Glutamatergic neuron (in vitro differentiated cells): Measurements from ENCODE around the gene PPDPF. TPM values are rescaled to one million over a fixed set of nuclear protein-coding genes. Genes with fewer than 3 reads are reported as not detected.

Experiments
- DNase-seq: peaks from one replicate; pipeline ENCODE4 v3.0.0; 2022
- H3K27ac Mint-ChIP-seq: one replicate; pipeline ENCODE4 v1.8.0; 2020; ENCODE audit warnings: mild to moderate bottlenecking, mixed read lengths, inconsistent platforms; ENCODE audit not compliant: unreplicated experiment
- H3K27me3 Mint-ChIP-seq: one replicate; pipeline ENCODE4 v1.8.0; 2020; ENCODE audit warnings: mild to moderate bottlenecking, moderate library complexity, mixed read lengths, inconsistent platforms; ENCODE audit not compliant: unreplicated experiment
- H3K36me3 Mint-ChIP-seq: one replicate; pipeline ENCODE4 v1.8.0; 2020; ENCODE audit warnings: mild to moderate bottlenecking, mixed read lengths, inconsistent platforms; ENCODE audit not compliant: unreplicated experiment
- H3K4me1 Mint-ChIP-seq: one replicate; pipeline ENCODE4 v1.8.0; 2020; ENCODE audit warnings: mild to moderate bottlenecking, low read depth, mixed read lengths, inconsistent platforms; ENCODE audit not compliant: unreplicated experiment
- H3K4me3 Mint-ChIP-seq: one replicate; pipeline ENCODE4 v1.8.0; 2020; ENCODE audit warnings: mild to moderate bottlenecking, mixed read lengths, inconsistent platforms; ENCODE audit not compliant: unreplicated experiment
- H3K9me3 Mint-ChIP-seq: one replicate; pipeline ENCODE4 v1.8.0; 2020; ENCODE audit warnings: mild to moderate bottlenecking, moderate library complexity, mixed read lengths, inconsistent platforms; ENCODE audit not compliant: unreplicated experiment
- total RNA-seq: library from RNA; stranded (reverse); fragmentation: NEBNext Ultra II Directional; extraction: Animal tissue kit (Norgen Biotek cat#: 25700); gene quantifications from one replicate; pipeline ENCODE4 v1.2.1, GENCODE V29; 2021; ENCODE audit not compliant: unreplicated experiment
- TF ChIP-seq, protein P1 (sequence below): fragments of 200-600 bp; sonication (generic); IDR thresholded peaks from one replicate; pipeline ENCODE4 v1.5.0; 2021; ENCODE audit not compliant: partially characterized antibody, unreplicated experiment

Gene PPDPF
- total RNA-seq, 1 donor from 2014 or later: 293 TPM

DNA sequence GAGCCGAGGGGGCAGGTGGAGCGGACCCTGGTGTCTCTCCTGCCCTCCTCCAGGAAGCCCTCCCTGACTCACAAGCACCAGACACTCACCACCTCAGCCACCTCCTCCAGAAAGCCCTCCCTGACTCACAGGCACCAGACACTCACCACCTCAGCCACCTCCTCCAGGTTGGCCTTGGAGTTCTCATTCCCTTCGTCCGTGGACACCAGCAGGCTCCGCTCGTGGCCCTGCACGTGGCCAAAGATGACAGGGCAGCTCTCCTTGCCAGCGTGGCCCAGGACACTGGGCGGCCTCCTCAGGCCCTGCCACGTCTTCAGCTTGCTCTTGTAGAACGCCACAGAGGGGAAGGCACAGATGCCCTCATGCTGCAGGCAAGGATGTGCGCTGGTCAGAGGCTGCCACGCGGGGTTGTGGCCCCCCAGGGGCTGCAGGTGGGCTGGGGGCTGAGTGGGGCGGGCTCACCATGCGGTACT lies 39.8 kb downstream of the PPDPF start:
- TF ChIP-seq, protein P1, sequence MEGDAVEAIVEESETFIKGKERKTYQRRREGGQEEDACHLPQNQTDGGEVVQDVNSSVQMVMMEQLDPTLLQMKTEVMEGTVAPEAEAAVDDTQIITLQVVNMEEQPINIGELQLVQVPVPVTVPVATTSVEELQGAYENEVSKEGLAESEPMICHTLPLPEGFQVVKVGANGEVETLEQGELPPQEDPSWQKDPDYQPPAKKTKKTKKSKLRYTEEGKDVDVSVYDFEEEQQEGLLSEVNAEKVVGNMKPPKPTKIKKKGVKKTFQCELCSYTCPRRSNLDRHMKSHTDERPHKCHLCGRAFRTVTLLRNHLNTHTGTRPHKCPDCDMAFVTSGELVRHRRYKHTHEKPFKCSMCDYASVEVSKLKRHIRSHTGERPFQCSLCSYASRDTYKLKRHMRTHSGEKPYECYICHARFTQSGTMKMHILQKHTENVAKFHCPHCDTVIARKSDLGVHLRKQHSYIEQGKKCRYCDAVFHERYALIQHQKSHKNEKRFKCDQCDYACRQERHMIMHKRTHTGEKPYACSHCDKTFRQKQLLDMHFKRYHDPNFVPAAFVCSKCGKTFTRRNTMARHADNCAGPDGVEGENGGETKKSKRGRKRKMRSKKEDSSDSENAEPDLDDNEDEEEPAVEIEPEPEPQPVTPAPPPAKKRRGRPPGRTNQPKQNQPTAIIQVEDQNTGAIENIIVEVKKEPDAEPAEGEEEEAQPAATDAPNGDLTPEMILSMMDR: no peak
- Mint-ChIP-seq H3K4me3 (no peak overlapping the region), H3K36me3 (no peaks in the 10 kb centered on the region), H3K9me3 (peaks cover 5% of the 10 kb centered on the region), H3K4me1 (no peaks in the 10 kb centered on the region), H3K27ac (no peak overlapping the region), H3K27me3 (peaks cover 3% of the 10 kb centered on the region)
- no peak for DNase-seq

DNA sequence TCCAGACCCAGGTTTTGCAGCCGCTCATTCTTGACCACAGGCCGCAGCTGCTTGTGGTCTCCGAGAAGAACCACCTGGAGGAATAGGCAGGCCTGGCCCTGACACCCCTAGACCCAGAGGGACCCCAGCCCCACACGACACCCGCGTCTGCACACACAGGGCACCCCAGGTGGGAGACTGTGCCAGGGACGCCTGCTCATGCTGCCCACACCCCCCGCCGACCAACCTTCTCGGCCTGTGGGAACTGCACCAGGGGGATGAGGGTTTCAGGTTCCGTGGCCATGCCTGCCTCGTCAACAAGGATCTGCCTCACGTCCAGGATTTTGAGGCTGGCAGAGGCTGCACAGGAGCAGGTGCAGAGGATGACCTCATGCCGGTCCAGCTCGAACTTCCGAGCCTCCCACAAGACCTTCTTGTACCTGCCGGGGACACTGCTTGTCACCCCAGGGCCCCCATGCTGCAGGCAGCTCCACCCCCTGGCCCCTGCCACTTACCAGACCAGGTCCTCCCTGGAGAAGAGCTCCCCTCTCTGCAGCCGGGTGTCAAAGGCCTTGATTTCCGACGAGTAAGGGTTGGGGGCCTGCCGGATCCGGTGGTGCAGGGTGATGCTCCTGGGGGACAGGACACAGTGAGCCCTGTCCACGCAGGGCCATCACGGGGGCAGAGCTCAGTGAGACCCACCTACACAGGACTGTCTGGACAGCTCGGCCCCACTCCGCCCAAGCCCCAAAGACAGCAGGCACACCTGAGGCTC lies 40.5 kb downstream of the PPDPF start:
- DNase-seq: no peak
- no peaks in the 10 kb centered on the region for H3K36me3 Mint-ChIP-seq
- TF ChIP-seq, protein P1: no peak
- no peak overlapping the region for H3K27ac Mint-ChIP-seq
- H3K27me3 Mint-ChIP-seq: peaks cover 3% of the 10 kb centered on the region
- H3K9me3 Mint-ChIP-seq: peaks cover 5% of the 10 kb centered on the region
- no peak overlapping the region for H3K4me3 Mint-ChIP-seq
- H3K4me1 Mint-ChIP-seq: no peaks in the 10 kb centered on the region

DNA sequence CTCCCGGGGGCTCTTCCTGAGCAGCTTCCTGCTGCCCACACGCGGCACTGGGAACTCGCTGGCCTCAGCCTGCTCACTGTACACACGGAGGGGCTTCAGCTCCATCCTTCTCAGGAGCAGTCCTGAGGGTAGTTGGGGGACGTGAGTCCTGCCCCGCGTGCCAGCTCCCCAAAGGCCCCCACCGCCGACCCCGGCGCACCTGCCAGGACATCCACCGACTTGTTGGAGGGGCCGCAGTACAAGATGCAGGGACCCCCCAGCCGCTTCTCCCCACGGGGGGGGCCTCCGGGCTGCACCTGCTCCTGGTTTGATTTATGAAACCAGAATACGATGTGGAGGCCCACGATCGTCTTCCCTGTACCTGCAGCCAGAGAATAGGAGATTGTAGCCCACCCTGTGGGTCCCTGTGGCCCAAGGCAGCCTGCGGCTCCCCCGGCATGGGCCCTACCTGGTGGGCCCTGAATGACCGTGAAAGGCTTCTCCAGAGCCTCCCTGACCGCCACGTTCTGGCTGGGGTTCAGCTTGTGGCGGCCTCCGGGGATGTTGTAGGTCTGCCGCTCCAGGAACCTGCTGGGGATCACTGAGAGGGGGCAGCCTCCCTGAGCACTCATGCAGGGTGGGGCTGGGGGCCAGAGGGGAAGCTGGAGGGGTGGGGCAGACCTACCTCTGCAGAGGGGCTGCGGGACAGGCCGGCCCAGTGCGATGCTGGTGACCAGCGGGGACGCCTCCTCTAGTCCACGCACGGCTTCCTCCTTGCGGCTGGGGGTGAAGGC lies 41.2 kb downstream of the PPDPF start:
- peaks cover 3% of the 10 kb centered on the region for H3K9me3 Mint-ChIP-seq
- H3K4me1 Mint-ChIP-seq: no peaks in the 10 kb centered on the region
- peaks cover 3% of the 10 kb centered on the region for H3K27me3 Mint-ChIP-seq
- no peak overlapping the region for H3K27ac Mint-ChIP-seq
- no peak overlapping the region for H3K4me3 Mint-ChIP-seq
- TF ChIP-seq, protein P1: no peak
- no peak for DNase-seq
- no peaks in the 10 kb centered on the region for H3K36me3 Mint-ChIP-seq

DNA sequence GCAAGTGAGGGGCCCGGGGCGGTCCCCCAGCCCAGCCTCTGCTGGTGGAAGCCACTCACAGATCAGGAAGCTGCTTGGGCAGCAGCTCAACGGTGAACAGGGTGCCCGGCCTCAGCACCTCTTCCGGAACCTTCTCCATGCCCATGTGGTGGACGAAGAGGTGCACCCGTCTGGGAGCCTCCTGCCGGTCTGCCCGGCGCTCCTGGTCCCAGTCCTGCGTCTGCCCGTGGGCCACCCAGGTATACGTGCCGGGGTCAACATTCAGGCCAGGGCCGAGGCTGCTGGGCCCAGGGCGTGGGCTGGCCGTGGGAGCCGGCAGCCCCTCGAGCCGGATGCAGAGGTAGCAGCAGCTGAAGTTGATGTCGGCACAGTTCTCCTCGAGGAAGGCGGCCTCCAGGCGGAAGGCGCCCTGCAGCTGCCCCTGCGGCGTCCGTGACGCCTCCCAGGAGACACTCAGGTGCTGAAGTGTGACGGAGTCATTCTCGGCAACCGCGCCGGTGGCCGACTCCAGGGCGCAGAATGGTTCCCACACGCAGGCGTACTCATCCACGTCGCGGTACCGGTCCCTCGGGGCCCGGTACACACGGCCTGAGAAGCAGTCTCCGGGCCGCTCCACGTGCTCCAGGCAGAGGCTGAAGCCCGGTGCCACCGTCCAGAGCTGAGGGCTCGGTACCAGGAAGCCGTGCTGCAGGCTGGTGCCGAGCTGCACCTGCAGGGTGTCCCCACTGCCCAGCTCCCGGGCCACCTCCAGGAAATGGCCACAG lies 42.1 kb downstream of the PPDPF start:
- Mint-ChIP-seq H3K27me3 (peaks cover 3% of the 10 kb centered on the region), H3K9me3 (peaks cover 3% of the 10 kb centered on the region), H3K4me3 (no peak overlapping the region), H3K4me1 (no peaks in the 10 kb centered on the region), H3K36me3 (no peaks in the 10 kb centered on the region), H3K27ac (no peak overlapping the region)
- TF ChIP-seq, protein P1: no peak
- no peak for DNase-seq
